HG03135 (cell line): ENCODE data around the gene REM2.

Experiments used
- ATAC-seq: cut with Tn5 transposase; IDR thresholded peaks from one replicate; pipeline ENCODE4 v1.9.1; 2021; ENCODE audit warnings: mild to moderate bottlenecking, moderate library complexity; ENCODE audit not compliant: unreplicated experiment

Gene REM2, protein sequence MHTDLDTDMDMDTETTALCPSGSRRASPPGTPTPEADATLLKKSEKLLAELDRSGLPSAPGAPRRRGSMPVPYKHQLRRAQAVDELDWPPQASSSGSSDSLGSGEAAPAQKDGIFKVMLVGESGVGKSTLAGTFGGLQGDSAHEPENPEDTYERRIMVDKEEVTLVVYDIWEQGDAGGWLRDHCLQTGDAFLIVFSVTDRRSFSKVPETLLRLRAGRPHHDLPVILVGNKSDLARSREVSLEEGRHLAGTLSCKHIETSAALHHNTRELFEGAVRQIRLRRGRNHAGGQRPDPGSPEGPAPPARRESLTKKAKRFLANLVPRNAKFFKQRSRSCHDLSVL

DNA sequence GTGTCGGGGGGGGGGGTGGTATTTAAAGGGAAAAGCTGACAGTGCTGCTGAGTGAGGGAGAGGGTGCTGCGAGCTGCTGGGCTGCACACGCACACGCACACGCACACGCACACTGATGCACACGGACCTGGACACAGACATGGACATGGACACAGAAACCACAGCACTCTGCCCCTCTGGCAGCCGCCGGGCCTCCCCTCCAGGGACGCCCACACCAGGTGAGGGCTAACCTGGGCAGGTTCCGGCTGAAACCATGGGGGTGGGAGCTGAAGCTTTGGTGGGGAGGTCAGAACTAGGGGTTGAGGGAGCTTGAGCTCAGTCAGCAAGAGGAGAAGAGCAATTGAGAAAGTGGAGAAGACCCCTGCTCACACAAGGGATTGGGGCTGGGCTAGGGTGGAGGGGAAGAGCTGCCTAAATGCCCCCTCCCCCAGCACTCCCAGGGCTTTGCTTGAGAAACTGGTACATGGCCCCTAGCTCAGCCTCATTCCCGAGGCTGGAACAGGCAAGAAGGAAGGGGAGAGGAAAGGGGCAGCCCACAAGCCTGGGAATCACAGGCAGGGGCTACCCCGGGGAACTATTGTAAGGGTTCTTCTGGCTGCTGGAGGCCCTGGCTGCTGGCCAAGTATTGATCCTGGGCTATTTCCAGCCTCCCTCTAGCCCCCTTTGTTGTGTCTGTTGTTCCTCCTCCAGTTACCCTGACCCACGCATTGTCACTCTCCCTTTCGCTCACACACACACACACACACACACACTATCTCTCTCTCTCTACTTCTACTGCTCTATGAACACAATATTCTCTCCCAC is at the start of gene REM2:
Gene REM2 (plus strand): TSS at position 50 of the 804 bp plus-strand sequence. CDS start 66 bp downstream, at position 116.
- no peak for ATAC-seq

DNA sequence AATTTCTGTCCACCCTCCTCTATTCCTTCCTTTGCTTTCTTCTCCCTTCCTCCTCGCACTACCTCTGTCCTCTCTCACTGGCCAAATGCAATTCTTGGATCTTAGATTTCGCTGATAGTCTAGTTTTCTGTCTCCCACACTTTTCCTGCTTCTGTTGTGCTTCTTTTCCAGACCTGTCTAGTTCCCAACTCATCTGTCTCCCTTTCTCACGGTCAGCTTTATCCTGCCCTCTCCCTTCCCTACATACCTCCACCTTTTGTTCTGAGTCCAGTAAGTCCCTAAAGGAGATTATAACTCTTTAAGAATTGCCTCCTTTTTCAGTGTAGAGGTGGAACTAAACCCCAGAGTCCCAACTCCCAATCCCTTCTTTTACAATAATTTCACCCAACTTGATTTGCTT is 47.5 kb upstream of the REM2 start:
- no peak for ATAC-seq

DNA sequence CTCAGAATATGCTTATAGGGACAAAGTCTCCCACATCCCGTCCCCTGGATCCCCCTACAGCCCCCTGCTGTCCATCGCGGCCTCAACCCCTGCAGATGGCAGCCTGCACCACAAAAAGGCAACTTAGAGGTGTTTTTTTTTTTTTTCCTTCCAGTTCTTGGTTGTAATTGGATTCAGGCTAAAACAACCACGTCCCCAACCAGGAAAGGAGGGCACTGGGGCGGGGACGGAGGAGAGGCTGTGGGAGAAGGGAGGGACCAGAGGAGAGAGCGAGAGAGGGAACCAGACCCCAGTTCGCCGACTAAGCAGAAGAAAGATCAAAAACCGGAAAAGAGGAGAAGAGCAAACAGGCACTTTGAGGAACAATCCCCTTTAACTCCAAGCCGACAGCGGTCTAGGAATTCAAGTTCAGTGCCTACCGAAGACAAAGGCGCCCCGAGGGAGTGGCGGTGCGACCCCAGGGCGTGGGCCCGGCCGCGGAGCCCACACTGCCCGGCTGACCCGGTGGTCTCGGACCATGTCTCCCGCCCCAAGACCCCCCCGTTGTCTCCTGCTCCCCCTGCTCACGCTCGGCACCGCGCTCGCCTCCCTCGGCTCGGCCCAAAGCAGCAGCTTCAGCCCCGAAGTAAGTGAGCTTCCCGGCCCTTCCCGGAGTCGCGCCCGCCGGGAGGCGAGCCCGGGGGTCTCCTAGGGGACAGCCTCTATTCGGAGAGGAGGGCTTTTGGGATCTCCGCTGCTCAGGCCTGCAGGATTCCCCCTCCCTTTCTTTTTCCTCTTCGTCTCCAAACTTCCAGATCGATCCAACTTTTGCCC is 46.5 kb upstream of the REM2 start, which contains the start of gene MMP14:
Gene MMP14 (plus strand): TSS at position 285 of the 813 bp plus-strand sequence. CDS start 233 bp downstream, at position 518.
- no peak for ATAC-seq

DNA sequence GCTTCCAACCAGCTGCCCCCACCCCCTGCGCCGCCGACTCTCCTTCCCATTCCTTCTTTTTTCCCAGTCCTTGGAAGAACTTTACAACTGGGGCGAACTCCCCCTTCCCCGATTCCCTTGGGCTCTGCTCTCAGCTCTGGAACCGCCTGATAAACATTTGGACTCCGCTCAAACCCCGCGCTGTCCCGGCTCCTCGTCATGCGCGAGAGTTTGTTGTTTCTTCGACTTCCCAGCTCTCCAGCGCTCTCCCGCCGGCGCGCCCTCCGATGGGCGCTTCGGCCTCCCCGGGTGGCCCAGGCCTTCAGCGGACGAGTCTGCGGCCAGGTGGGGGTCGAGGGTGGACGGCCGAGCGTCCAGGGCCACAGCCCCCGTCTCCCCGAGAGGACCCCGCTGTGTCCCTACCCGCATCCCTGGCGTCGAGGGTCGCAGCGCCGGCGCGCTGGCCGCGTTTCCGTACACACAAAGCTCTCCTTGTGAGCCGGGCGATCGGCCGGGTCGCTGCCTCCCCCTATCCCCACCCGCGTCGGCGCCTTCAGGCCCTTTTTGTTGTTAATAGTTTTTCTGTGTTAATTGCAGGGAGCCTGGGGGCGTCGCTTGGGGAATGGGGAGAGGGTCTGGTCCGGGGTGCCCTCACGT is 45.8 kb upstream of the REM2 start:
- ATAC-seq = no peak

DNA sequence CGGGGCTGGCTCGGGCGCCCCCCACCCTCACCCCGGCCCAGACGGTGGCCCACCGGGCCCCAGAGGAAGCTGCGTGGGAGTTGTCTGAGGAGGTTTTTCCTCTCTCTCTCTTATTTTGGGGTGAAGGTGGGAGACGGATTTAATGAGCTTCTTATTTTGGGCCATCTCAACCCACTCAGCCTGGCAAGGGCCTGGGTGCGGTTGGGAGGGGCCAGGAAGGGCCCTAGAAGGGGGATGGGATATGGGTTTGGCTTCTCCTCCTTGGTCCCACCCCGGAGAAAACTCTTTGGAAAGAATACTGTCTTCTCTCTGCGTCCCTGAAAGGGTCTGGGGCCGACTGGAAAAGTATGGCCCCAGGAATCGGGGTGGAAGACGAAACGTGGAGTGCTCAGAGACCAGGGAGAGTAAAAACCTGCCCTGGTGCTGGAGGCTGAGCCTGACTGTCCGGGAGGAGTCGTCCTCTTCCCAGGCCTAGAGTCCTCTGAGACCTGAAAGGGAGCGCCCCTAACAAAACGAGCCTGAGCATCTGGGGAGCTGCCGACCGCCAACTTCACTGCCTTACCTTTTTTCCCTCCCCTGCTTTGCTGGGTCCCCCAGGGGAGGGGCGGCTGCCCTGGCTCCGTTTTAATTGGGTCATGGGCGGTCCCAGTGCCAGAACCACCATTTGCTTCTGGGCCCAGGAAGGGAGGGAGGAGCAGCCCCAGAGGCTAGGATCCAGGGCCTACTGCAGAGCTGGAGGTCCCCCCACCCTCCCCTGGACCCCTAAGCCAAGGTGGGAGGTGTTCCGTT is 45.1 kb upstream of the REM2 start:
- ATAC-seq = no peak

DNA sequence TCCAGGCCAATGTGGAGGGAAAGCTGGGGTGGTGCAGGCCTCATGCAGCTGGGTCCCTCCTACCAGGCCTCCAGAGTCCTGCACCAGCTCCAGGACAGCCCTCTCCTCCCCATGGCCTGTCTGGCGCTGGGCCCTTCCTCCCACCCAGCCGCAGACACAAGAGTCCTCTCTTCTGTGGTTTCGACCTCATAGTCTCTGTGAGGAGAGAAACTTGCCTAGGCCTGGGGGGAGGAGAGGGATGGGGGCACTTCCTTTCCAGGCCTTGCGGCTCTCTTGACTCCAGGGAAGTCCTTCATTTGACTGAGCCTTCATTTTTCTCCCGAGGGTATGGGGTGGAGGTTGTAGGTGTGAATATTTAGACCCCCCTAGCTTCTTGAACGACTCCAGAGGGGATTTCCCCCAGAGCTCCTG is 44.4 kb upstream of the REM2 start:
- no peak for ATAC-seq

DNA sequence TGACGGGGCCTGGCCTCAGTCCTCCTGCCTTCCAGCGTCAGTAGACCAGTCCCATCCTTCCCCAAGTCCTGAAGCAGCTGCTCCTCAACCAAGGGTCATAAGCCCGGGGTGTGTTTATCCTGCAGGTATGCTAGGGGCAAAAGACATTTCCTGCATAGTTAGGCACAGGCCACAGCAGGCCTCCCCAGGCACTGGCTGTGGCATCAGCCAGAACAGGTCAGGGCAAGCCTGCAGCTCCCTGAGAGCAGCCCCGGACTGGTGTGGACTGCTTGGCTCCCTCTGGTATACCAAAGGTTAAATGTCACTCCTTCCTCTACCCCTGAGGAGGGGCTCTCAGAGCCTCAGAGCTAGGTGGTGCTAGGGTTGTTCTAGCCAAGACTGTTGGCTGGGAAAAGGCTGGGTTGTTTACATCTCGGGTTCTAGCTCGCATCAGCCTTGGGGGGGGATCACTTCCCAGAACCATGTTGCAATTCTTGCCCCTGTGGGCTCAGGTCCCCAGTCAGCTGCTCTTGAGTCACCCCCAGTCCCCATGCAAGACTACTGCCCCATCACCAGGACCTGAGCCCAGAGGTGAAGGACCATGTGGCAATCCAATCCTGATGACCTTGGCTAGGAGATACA is 43.8 kb upstream of the REM2 start:
- ATAC-seq = no peak

DNA sequence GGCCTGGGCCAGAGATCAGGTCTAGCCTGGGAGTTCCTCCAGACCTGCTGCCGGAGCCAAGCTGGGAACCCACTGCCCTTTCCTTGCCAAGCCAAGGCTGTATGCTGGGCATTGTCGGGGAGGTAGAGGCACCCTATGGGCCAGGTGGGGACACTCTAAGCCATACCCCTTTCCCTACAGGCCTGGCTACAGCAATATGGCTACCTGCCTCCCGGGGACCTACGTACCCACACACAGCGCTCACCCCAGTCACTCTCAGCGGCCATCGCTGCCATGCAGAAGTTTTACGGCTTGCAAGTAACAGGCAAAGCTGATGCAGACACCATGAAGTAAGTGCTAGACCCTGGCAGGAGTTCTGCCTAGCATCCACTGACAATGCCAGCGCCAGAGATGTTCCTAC is 41.7 kb upstream of the REM2 start:
- no peak for ATAC-seq

DNA sequence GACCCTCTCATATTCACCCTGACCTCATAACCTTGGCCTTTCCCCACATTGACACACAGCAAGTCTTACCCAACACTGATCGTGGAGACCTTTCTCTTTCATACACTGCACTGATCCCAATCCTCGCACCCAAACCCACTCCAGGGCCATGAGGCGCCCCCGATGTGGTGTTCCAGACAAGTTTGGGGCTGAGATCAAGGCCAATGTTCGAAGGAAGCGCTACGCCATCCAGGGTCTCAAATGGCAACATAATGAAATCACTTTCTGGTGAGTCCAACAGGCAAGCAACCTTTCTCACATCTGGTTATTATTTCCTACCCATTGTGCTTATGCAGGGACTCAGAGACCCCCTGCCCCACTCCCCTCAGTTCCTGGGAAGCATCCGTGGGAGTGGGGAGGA is 41.3 kb upstream of the REM2 start:
- ATAC-seq = no peak

DNA sequence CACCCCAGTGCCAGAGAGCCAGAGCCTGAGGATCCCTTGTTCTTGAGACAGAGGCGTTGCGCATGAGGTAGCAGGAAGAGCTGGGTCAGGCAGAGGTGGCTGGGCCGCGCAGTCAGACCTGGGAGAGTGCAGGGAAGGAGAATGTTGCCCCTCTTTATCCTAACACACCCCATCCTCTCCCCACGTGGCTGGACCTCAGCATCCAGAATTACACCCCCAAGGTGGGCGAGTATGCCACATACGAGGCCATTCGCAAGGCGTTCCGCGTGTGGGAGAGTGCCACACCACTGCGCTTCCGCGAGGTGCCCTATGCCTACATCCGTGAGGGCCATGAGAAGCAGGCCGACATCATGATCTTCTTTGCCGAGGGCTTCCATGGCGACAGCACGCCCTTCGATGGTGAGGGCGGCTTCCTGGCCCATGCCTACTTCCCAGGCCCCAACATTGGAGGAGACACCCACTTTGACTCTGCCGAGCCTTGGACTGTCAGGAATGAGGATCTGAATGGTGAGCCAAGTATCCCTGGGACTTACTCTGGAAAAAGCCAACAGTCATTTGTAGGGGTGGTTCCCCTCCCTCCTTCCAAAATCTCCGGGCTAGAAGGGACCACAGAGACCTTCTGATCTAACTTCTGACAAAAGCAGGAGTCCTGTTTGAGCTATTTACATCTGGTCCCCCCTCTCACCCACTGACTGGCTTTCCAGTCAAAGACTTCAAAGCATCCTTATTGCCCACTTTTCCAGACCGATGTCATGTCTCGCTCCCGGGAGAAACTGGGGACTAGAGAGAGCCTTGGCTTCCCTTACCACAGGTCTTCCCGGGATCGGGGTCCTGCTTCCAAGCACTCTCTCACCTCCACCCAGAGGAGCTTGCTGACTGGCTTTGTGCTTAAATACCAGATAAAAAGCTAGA is 40.6 kb upstream of the REM2 start:
- ATAC-seq = no peak

DNA sequence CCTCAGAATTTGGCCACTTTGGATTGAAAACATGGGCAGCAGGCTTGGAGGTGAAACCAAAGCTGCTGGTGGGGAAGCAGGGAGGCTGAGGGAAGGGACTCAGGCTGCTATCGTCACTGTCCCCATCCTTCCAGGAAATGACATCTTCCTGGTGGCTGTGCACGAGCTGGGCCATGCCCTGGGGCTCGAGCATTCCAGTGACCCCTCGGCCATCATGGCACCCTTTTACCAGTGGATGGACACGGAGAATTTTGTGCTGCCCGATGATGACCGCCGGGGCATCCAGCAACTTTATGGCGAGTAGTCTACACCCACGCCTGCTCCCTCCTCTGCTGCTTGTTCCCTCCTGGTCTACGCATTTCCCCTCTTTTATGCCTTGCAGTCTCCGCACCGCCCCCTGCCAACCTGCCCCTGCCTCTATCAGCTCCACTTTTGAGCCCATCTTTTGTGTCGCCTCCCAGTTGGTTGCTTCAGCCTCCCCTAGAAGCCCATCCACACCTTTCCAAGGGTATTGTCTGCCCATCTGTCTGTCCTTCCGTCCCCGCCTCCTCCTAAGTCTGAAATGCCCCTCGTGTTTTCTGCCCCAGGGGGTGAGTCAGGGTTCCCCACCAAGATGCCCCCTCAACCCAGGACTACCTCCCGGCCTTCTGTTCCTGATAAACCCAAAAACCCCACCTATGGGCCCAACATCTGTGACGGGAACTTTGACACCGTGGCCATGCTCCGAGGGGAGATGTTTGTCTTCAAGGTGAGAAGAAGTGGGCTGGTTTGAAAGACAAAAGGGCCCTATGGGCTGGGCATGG is 39.7 kb upstream of the REM2 start:
- no peak for ATAC-seq

DNA sequence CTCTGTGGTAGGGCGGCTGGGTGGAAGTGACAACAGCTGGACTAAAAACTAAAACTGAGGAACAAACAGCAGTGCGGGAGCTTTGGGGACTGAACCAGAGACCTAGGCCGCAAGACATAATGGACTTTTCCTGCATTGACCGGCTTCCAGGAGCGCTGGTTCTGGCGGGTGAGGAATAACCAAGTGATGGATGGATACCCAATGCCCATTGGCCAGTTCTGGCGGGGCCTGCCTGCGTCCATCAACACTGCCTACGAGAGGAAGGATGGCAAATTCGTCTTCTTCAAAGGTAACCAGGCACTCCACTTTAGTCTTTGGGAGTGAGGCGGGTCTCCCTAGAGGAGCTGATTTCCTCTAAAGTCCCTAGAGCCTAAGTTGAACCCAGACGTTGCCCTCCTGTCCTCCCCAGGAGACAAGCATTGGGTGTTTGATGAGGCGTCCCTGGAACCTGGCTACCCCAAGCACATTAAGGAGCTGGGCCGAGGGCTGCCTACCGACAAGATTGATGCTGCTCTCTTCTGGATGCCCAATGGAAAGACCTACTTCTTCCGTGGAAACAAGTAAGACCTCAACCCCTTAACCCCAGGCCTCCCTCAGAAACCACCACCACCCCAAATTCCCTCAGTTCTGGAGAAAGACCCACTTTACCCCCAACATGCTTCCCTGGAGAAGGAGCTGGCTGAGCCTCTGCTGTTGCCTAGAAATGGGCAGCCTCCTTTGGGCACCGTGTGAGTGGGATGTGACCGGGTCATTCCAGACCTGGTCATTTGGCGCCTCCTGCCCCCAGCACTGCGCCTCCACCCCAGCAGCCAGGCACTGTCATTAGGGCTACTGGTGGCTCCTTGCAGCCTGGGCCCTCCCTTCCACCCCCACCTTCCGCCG is 38.6 kb upstream of the REM2 start:
- ATAC-seq = no peak

DNA sequence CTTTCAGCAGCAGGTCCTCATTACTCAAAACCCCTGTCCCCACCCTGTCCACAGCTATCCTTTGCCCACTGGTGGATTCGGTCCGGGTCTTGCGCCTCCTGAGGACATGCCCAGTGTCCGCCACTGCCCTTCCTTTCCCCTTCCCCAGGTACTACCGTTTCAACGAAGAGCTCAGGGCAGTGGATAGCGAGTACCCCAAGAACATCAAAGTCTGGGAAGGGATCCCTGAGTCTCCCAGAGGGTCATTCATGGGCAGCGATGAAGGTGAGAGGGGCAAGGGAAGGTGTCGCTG is 38.0 kb upstream of the REM2 start:
- no peak for ATAC-seq

DNA sequence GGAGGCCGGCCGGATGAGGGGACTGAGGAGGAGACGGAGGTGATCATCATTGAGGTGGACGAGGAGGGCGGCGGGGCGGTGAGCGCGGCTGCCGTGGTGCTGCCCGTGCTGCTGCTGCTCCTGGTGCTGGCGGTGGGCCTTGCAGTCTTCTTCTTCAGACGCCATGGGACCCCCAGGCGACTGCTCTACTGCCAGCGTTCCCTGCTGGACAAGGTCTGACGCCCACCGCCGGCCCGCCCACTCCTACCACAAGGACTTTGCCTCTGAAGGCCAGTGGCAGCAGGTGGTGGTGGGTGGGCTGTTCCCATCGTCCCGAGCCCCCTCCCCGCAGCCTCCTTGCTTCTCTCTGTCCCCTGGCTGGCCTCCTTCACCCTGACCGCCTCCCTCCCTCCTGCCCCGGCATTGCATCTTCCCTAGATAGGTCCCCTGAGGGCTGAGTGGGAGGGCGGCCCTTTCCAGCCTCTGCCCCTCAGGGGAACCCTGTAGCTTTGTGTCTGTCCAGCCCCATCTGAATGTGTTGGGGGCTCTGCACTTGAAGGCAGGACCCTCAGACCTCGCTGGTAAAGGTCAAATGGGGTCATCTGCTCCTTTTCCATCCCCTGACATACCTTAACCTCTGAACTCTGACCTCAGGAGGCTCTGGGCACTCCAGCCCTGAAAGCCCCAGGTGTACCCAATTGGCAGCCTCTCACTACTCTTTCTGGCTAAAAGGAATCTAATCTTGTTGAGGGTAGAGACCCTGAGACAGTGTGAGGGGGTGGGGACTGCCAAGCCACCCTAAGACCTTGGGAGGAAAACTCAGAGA is 37.0 kb upstream of the REM2 start:
- no peak for ATAC-seq

DNA sequence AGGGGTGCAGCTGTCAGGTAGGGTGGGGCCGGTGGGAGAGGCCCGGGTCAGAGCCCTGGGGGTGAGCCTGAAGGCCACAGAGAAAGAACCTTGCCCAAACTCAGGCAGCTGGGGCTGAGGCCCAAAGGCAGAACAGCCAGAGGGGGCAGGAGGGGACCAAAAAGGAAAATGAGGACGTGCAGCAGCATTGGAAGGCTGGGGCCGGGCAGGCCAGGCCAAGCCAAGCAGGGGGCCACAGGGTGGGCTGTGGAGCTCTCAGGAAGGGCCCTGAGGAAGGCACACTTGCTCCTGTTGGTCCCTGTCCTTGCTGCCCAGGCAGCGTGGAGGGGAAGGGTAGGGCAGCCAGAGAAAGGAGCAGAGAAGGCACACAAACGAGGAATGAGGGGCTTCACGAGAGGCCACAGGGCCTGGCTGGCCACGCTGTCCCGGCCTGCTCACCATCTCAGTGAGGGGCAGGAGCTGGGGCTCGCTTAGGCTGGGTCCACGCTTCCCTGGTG is 36.2 kb upstream of the REM2 start:
- no peak for ATAC-seq
